GM12892 (cell line): ENCODE measurements around the gene ECPAS.

Experiments
- POLR2A ChIP-seq: IDR thresholded peaks from 2 replicates; pipeline ENCODE4 v1.6.1; 2011; ENCODE audit warnings: low read depth, low read length, control low read depth
- POLR2AphosphoS5 ChIP-seq: IDR thresholded peaks from 2 replicates; pipeline ENCODE4 v1.6.1; 2011; ENCODE audit warnings: low read depth, low read length, control low read depth
- TAF1 ChIP-seq: IDR thresholded peaks from 2 replicates; pipeline ENCODE4 v1.6.1; 2011; ENCODE audit warnings: low read depth, mild to moderate bottlenecking, control low read depth, low read length, borderline replicate concordance

- TF ChIP-seq POLR2A (no peak), POLR2AphosphoS5 (no peak), TAF1 (no peak)
Observed at GRCh38 chr9:111362526-111362925, 121.7 kb downstream of the ECPAS start.
